ENCODE measurements around the gene MOB3B. TPM values are rescaled to one million over a fixed set of nuclear protein-coding genes. Genes with fewer than 3 reads are reported as not detected.

The MOB3B gene
- total RNA-seq, 2 experiments from 2014 or later: 0.29 to 0.70 TPM

DNA sequence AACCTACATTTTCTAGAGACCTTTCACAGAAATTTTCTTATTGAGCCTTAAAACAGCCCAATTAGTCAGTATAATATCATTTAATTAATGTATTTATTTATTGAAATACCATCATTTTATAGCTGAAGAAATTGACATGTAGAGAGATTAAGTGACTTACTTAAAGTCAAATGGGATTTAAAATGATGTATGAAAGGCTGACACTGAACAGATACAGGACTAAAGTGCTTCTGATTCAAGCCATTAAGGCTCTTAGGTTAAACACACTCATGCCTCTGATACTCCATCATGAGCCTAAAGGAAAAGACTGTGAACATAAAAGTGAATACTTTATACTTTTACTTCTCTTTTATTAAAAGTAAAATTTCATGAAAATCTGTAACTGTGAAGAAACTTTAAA is 30.8 kb upstream of the MOB3B start:
- peaks cover 8% of the 10 kb centered on the region for H3K36me3 Mint-ChIP-seq
- H3K9me3 Mint-ChIP-seq (ENCODE audit: low read depth): no peaks in the 10 kb centered on the region
- H3K27ac Mint-ChIP-seq: no peak overlapping the region
- no peak for DNase-seq
- H3K27me3 Mint-ChIP-seq: no peaks in the 10 kb centered on the region
- no peak for ATAC-seq
- peaks cover 7% of the 10 kb centered on the region for H3K4me1 Mint-ChIP-seq
- CTCF ChIA-PET: interaction anchor here (1.2 to 1.7 kb wide), 4 partner anchors 13 to 123 kb away, joined by 3 to 5 read pairs (median 4); partner anchors contain the start of genes C9orf72 and MOB3B
- H3K4me3 Mint-ChIP-seq: no peak overlapping the region

DNA sequence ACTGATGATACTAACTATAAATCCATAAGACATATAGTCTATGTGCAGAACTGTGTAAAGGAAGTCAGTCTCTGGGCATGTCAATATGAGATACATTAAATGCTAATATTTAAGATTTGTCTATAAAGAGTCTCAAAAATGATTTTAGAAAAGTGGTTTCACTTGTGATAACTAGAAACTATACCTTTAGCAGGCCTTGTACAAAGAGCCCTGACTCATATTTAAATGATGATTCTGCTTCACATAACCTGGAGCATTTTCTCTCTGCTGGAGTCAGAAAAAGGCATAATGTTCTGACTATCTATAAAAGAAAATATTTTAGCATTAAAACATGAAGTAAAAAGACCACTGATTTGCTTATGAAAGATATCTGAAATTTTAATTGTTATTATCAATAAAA is 28.7 kb upstream of the MOB3B start:
- Mint-ChIP-seq H3K27ac (no peak overlapping the region), H3K4me1 (peaks cover 4% of the 10 kb centered on the region)
- CTCF ChIA-PET: interaction anchor here (1.6 kb wide), 1 partner anchor 225 kb away, joined by 3 read pairs; no protein-coding TSS in a partner anchor

DNA sequence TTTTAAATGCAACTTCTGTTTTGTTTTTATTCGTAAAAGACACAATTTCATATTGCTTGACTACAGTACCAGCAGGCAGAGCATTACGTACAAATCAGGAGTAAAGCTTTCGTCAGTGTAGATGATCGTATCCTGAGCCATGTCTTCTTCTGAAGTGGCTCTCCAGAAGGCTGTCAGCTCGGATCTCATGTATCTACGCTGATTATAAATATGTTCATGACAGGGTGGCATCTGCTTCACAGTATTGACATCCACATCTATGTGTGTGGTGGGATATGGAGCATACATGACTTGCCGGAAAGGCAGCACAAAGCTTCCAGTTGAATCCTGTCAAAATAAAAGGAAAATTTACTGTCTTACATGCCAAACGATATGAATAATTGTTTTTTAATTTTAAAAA is 26.9 kb upstream of the MOB3B start:
- no peaks in the 10 kb centered on the region for H3K9me3 Mint-ChIP-seq (ENCODE audit: low read depth)
- peaks cover 2% of the 10 kb centered on the region for H3K4me1 Mint-ChIP-seq
- H3K27ac Mint-ChIP-seq: no peak overlapping the region
- ATAC-seq: no peak
- H3K27me3 Mint-ChIP-seq: no peaks in the 10 kb centered on the region
- DNase-seq: no peak
- CTCF ChIA-PET: no interaction called here
- no peak overlapping the region for H3K4me3 Mint-ChIP-seq
- H3K36me3 Mint-ChIP-seq: peaks cover 19% of the 10 kb centered on the region

More for the DNA sequence above, 28.7 kb upstream of the MOB3B start:
- H3K36me3 Mint-ChIP-seq: peaks cover 14% of the 10 kb centered on the region
- ATAC-seq (no peak), DNase-seq (no peak)
- no peaks in the 10 kb centered on the region for H3K27me3 Mint-ChIP-seq
- no peak overlapping the region for H3K4me3 Mint-ChIP-seq
- H3K9me3 Mint-ChIP-seq (ENCODE audit: low read depth): no peaks in the 10 kb centered on the region

DNA sequence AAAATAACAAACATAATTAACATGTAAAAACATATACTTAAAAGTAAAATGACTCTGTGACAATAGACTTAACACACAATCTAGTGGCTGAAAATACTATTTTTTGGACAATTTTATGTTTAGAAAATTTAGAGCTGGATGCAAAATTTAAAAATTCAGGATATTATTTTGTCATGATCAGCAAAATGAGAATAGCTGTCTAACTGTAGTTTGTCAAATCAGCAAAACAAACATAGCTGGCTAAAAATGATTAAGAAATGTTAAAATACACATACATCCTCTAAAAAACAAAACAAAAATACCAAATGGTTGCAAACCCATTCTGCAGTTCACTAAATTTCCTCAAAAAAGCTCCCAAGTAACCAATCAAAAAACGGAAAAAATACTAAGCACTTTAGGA is 25.1 kb upstream of the MOB3B start:
- DNase-seq: no peak
- no peaks in the 10 kb centered on the region for H3K27me3 Mint-ChIP-seq

DNA sequence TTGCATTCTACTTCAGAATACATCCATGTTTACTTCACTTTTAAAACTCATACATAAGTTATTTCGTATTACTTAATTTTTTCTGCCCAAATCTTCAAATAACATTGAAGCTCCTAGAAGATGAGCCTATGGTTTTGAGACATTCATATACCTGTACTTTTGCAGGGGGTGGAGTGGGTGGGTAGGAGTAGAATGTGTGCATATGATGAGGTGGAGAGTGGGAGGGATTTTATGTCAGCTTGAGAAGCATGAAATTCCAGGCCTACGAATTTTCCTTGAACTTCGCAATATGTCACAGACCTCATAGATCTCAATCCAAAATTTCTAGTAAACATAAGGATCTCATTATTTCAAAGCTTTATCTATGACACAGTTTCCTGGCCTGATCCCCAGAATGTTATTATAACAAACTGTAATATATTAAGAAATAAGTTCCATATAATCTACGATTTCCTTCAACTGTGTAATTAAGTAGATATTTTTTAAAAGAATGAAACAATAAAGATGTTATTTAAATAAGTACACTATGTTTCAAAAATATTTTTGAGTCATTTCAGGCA is 19.7 kb upstream of the MOB3B start:
- H3K27ac Mint-ChIP-seq: no peak overlapping the region
- no peak overlapping the region for H3K4me3 Mint-ChIP-seq
- H3K27me3 Mint-ChIP-seq: no peaks in the 10 kb centered on the region
- no peaks in the 10 kb centered on the region for H3K4me1 Mint-ChIP-seq
- H3K36me3 Mint-ChIP-seq: peaks cover 18% of the 10 kb centered on the region
- ATAC-seq (no peak), DNase-seq (no peak)
- CTCF ChIA-PET: interaction anchor here (0.7 to 2.6 kb wide), 3 partner anchors 19 to 254 kb away, joined by 3 to 14 read pairs (median 9); partner anchors contain the start of gene MOB3B
- H3K9me3 Mint-ChIP-seq (ENCODE audit: low read depth): no peaks in the 10 kb centered on the region

More for the DNA sequence above, 25.1 kb upstream of the MOB3B start:
- H3K27ac Mint-ChIP-seq: no peak overlapping the region
- CTCF ChIA-PET: interaction anchor here (0.9 kb wide), 1 partner anchor 222 kb away, joined by 3 read pairs; no protein-coding TSS in a partner anchor
- H3K36me3 Mint-ChIP-seq: peaks cover 19% of the 10 kb centered on the region
- H3K9me3 Mint-ChIP-seq (ENCODE audit: low read depth): no peaks in the 10 kb centered on the region
- ATAC-seq: no peak
- no peak overlapping the region for H3K4me3 Mint-ChIP-seq
- H3K4me1 Mint-ChIP-seq: peaks cover 2% of the 10 kb centered on the region

DNA sequence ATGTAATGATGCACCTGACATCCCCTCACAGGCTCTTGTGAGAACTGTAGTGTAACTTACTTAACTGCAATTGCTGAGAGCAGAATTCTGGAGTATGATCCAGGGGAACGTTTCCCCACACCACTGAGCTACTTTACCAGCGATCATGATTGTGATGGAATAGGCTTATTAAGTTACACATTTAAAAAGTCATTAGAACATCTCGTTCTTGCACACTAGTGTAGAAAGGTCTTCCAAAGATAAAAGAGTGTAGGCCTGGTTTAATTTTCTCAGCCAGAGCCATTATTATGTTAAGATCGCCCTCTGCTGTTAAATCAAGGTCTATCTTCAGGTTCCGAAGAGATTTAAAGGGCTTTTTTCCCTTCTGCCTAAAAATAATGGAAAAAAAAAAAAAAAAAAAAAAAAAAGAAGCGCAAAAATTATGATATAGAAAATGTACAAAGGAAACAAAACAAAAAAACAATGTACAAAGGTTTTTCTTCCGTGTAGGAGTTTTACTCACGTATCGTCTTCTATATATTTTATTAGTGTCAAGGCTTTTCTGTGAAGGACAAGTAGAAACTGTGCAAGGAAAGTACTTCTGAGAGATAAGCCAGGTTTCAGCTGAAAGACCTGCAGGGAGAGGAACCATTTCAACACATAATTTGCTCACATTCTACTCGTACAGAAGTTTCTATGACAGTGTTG is 18.6 kb upstream of the MOB3B start:
- H3K27me3 Mint-ChIP-seq: no peaks in the 10 kb centered on the region

GRCh38 chr9:27545471-27545870 is 15.9 kb upstream of the MOB3B start:
- Mint-ChIP-seq H3K27ac (no peak overlapping the region), H3K4me3 (no peak overlapping the region), H3K9me3 (ENCODE audit: low read depth) (no peaks in the 10 kb centered on the region), H3K27me3 (no peaks in the 10 kb centered on the region), H3K4me1 (no peaks in the 10 kb centered on the region), H3K36me3 (peaks cover 4% of the 10 kb centered on the region)
- CTCF ChIA-PET: interaction anchor here (0.5 to 4.1 kb wide), 4 partner anchors 16 to 508 kb away, joined by 3 to 25 read pairs (median 4); partner anchors contain the start of gene MOB3B
- DNase-seq (no peak), ATAC-seq (no peak)

More for the DNA sequence above, 18.6 kb upstream of the MOB3B start:
- DNase-seq (no peak), ATAC-seq (no peak)
- Mint-ChIP-seq H3K4me1 (no peaks in the 10 kb centered on the region), H3K36me3 (peaks cover 10% of the 10 kb centered on the region), H3K27ac (no peak overlapping the region), H3K4me3 (no peak overlapping the region), H3K9me3 (ENCODE audit: low read depth) (no peaks in the 10 kb centered on the region)
- CTCF ChIA-PET: interaction anchor here (1.0 to 4.1 kb wide), 4 partner anchors 18 to 218 kb away, joined by 3 to 25 read pairs (median 12); partner anchors contain the start of gene MOB3B

DNA sequence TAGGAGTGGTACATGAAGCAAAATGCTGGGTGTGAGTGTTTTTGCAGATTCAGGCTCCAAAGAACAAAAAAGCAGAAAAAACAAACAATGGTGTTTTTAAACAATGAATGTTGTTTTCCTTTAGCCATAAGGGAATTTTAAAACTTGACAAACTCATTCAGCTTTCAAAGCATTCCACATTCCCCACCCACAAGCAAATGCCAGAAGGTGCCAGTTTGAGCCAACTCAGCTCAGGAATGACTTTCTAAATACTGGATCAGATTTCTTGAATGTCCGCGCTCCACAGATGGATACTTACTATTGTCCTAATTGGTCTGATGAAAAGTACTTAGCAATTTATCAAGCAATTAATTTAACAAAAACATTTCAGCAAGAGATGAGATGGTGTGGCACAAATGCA is 12.9 kb upstream of the MOB3B start:
- no peaks in the 10 kb centered on the region for H3K9me3 Mint-ChIP-seq (ENCODE audit: low read depth)
- CTCF ChIA-PET: no interaction called here
- H3K27ac Mint-ChIP-seq: no peak overlapping the region
- ATAC-seq: no peak
- peaks cover 4% of the 10 kb centered on the region for H3K36me3 Mint-ChIP-seq
- H3K4me1 Mint-ChIP-seq: no peaks in the 10 kb centered on the region
- H3K4me3 Mint-ChIP-seq: no peak overlapping the region
- H3K27me3 Mint-ChIP-seq: no peaks in the 10 kb centered on the region
- no peak for DNase-seq

- H3K9me3 Mint-ChIP-seq (ENCODE audit: low read depth): no peaks in the 10 kb centered on the region
- H3K4me3 Mint-ChIP-seq: no peak overlapping the region
- no peaks in the 10 kb centered on the region for H3K27me3 Mint-ChIP-seq
- no peaks in the 10 kb centered on the region for H3K4me1 Mint-ChIP-seq
- ATAC-seq (no peak), DNase-seq (no peak)
- CTCF ChIA-PET: no interaction called here
- H3K36me3 Mint-ChIP-seq: peaks cover 4% of the 10 kb centered on the region
- no peak overlapping the region for H3K27ac Mint-ChIP-seq
These were observed 12.1 kb upstream of the MOB3B start for GRCh38 chr9:27541740-27542139.

DNA sequence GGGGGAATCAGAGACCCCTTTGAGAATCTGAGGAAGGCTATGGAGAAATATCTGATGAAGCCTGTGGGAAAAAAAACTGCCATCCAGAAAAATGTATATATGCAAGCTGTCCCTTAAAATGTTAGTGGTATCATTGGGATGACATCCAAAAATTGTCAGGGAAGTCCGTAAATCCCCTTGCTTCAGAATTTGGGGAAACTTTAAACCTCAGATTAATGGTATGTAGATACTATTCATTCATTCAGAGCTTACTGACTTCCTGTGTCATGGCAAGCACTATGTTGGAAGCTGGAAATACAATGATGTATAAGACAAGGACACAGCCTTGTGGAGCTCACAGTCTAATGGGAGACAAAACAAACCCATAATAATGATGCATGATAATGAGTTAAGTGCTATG is 10.9 kb upstream of the MOB3B start:
- peaks cover 4% of the 10 kb centered on the region for H3K36me3 Mint-ChIP-seq
- CTCF ChIA-PET: interaction anchor here (2.7 kb wide), 1 partner anchor 11 kb away, joined by 12 read pairs; the partner anchor contains the start of gene MOB3B

GRCh38 chr9:27539479-27540441 is 10.1 kb upstream of the MOB3B start:
- Mint-ChIP-seq H3K27ac (no peak overlapping the region), H3K9me3 (ENCODE audit: low read depth) (no peaks in the 10 kb centered on the region), H3K36me3 (peaks cover 4% of the 10 kb centered on the region), H3K4me3 (no peak overlapping the region), H3K27me3 (no peaks in the 10 kb centered on the region), H3K4me1 (no peaks in the 10 kb centered on the region)
- CTCF ChIA-PET: interaction anchor here (2.7 kb wide), 1 partner anchor 10 kb away, joined by 12 read pairs; the partner anchor contains the start of gene MOB3B
- ATAC-seq (no peak), DNase-seq (no peak)

More for the DNA sequence above, 10.9 kb upstream of the MOB3B start:
- H3K4me3 Mint-ChIP-seq: no peak overlapping the region
- H3K9me3 Mint-ChIP-seq (ENCODE audit: low read depth): no peaks in the 10 kb centered on the region
- no peaks in the 10 kb centered on the region for H3K27me3 Mint-ChIP-seq
- ATAC-seq (no peak), DNase-seq (no peak)
- no peak overlapping the region for H3K27ac Mint-ChIP-seq
- no peaks in the 10 kb centered on the region for H3K4me1 Mint-ChIP-seq

GRCh38 chr9:27538647-27539046 is 9.0 kb upstream of the MOB3B start:
- Mint-ChIP-seq H3K4me1 (no peaks in the 10 kb centered on the region), H3K4me3 (no peak overlapping the region), H3K27ac (no peak overlapping the region), H3K27me3 (no peaks in the 10 kb centered on the region), H3K36me3 (no peaks in the 10 kb centered on the region), H3K9me3 (ENCODE audit: low read depth) (no peaks in the 10 kb centered on the region)
- no peak for ATAC-seq
- CTCF ChIA-PET: interaction anchor here (2.7 kb wide), 1 partner anchor 9 kb away, joined by 12 read pairs; the partner anchor contains the start of gene MOB3B
- DNase-seq: no peak

- H3K4me3 Mint-ChIP-seq: no peak overlapping the region
- no peaks in the 10 kb centered on the region for H3K36me3 Mint-ChIP-seq
- CTCF ChIA-PET: interaction anchor here (1.1 to 2.7 kb wide), 2 partner anchors 8 to 196 kb away, joined by 3 to 12 read pairs; partner anchors contain the start of gene MOB3B
These were observed 8.1 kb upstream of the MOB3B start for GRCh38 chr9:27537756-27538155.

More at GRCh38 chr9:27537756-27538155, 8.1 kb upstream of the MOB3B start:
- Mint-ChIP-seq H3K9me3 (ENCODE audit: low read depth) (no peaks in the 10 kb centered on the region), H3K27ac (no peak overlapping the region), H3K4me1 (no peaks in the 10 kb centered on the region), H3K27me3 (no peaks in the 10 kb centered on the region)
- ATAC-seq: no peak
- no peak for DNase-seq

Data from activated CD8-positive, alpha-beta memory T cell treated with anti-CD3 and anti-CD28 coated beads, Interleukin-2, amount 10 ng/mL, durations not matched to agents 7 days and 5 days (primary cell).